AML-193 (cell line): ENCODE results near the gene SEMA3A.

ENCODE experiments used
- DNase-seq, 2 experiments: peaks; one replicate each; lab custom pipeline; 2025; lab: John Stamatoyannopoulos, UW

The SEMA3A gene

DNA sequence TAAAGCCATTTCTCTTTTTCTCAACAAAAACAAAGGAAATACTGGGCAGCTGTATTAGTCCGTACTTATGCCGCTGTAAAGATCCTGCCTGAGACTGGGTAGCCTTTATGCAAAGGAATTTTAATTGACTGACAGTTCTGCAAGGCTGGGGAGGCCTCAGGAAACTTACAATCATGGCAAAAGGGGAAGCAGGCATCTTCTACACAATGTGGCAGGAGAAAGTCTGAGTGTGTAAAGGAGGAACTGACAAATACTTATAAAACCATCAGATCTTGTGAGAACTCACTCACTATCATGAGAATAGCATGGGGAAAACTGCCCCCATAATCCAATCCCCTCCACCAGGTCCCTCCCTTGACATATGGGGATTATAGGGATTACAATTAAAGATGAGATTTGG, 264.3 kb downstream of the SEMA3A start:
- DNase-seq, result peak; percentile 5

DNA sequence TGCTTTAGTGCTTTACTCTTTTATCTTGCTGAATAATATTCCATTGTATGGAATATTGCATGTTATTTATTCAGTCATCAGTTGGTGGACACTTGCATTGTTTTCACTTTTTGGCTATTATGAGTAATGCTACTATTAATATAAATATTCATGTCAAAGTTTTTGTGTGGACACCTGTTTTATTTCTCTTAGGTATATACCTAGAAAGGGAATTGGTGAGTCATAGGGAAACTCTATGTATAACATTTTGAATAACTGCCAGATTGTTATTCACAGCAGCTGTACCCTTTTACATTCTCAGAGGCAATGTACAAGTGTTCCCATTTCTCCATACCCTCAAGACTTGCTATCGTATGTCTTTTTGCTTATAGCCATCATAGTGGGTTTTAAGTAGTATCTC, 268.7 kb downstream of the SEMA3A start:
- no peak for DNase-seq

DNA sequence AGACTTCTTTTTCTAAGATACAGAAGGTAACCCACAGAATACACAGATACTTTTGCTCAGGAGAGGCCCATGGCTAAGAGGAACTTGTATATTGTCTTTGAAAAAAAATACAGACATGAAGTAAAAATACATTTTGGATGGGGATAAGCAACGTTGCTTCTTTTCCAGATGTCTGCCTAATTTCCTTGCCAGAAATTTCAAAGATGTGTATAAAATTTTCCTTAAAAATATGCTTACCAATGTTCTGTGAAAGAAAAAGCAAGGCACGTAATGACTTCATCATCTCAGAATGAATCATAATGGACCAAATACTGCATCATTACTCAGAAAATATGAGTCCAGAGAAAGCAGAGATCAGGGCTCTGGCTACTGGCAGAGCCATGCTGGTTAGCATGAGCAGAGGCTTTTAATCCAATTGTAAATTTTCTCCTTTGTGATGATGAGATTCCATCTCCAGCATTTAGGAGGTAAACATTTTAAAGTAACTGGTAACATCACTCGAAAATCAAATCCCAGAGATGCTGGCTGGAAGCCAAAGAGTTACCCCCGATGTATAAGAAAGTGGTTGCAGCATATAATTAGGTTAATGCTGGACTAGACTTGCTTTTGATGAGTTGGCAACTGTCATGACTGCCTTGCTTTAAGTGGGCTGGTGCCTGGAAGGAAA, 272.5 kb downstream of the SEMA3A start:
- DNase-seq, result no peak

DNA sequence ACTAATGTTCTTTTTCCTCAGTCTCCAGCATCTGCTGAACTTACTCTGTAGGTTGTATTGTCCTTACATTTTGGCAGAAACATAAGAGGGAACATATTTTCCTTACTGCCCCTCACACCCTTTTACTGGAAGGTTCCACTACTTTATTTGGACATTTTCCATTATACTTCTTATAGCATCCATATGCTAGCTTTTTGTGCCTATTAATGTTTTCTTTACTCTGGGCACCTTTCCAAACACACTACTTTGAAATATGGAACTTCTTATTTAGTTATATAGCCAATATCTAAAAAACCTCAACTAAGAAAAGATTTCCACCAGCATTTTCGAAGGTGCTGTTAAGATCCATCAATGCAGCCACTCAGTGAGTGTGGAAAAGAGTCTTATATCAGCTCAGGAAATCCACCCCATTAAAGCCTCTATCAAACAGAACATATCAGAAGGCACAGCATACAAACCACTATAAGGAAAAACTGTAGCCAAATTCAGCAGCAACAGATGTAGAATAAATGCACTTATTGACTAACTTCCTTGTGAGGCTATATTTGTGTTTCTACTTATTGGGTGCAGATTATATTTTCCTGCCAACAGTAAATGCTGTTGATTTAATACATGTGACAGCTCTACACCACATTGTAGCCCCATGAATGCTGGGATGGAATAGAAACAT, 273.2 kb downstream of the SEMA3A start:
- no peak for DNase-seq

DNA sequence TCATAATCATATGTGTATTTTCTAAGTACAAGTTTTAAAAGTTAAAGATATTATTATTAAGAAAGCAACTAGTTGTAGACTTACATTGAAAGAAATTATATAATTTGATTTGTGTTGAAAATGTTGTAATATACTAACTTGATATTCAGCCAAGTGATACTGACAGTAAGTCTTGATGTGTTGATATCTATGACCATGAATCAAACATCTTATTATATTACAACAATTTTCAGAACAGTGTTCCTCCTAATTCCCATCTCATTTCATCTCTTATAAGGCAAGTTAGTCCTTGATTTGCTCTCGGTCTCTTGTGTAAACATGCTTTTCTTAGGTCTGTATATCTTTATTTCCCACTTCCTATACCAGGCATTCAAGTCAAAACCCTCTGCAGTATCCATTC, 276.4 kb downstream of the SEMA3A start:
- no peak for DNase-seq

DNA sequence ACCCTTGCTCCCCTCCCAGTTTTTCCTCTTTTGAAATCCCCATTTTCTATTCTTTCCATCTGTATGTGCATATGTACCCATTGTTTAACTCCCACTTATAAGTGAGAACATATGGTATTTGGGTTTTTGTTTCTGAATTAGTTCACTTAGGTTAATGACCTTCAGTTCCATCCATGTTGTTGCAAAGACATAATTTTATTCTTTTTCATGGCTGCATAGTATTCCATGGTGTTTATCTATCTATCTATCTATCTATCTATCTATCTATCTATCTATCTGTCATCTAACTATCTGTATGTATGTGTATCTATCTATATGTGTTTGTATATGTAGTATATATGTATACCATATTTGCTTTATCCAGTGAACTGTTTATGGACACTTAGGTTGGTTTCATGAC, 281.4 kb downstream of the SEMA3A start:
- DNase-seq, result no peak

DNA sequence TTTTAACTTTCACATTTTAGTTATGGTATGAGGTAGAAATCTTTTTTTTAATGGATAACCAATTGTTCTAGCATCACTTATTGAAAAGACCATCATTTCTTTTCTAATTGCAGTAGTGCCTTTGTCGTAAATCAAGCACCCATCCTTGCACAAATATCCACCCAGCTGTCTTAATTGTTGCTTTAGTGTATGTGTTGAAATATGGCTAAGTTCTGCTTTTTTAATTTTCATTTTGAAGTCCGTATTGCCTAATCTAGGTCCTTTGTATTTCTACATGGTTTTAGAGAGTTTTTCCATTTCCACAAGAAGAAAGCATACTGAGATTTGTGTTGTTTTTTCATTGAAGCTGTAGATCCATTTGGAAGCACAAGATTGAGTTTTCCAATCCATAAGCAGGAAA, 286.1 kb downstream of the SEMA3A start:
- DNase-seq, result peak; percentile 78 to 84
